SK-N-MC (cell line): ENCODE results near the gene CCT2.
A peak's percentile ranks its signal among the peaks of the same experiment; 100 is the strongest.

Experiments
- DNase-seq: peaks from one replicate; pipeline ENCODE4 v3.0.0-alpha.2; 2011; ENCODE audit warnings: low read depth, low spot score
- H3K27ac ChIP-seq: fragments of 200-600 bp; sonication (generic); 2 replicates; pipeline ENCODE4 v1.5.1; 2016; ENCODE audit warnings: mixed run types
- H3K36me3 ChIP-seq: fragments of 200-600 bp; sonication (generic); 2 replicates; pipeline ENCODE4 v1.6.1; 2017; ENCODE audit warnings: antibody characterized with exemption, low read length, mixed read lengths; ENCODE audit not compliant: insufficient read depth
- H3K4me3 ChIP-seq: fragments of 200-600 bp; sonication (generic); 2 replicates; pipeline ENCODE4 v1.5.1; 2016
- H3K9ac ChIP-seq: fragments of 200-600 bp; sonication (generic); 2 replicates; pipeline ENCODE4 v1.8.0; 2017; ENCODE audit warnings: mixed run types, mixed read lengths; ENCODE audit not compliant: insufficient read length
- H3K9me3 ChIP-seq: fragments of 200-600 bp; sonication (generic); 2 replicates; pipeline ENCODE4 v1.6.1; 2017; ENCODE audit warnings: low read depth, mild to moderate bottlenecking, antibody characterized with exemption, low read length, moderate library complexity, mixed read lengths
- EZH2 ChIP-seq: fragments of 200-600 bp; sonication (generic); IDR thresholded peaks from one replicate; pipeline ENCODE4 v1.6.1; 2017; ENCODE audit warnings: antibody characterized with exemption
- FOXP2 ChIP-seq: optimal IDR thresholded peaks from 2 replicates; pipeline ENCODE3; 2011; ENCODE audit warnings: mild to moderate bottlenecking, moderate library complexity; ENCODE audit not compliant: insufficient read depth; ENCODE audit errors: extremely low read length, control extremely low read depth
- POLR2AphosphoS5 ChIP-seq: IDR thresholded peaks from 2 replicates; pipeline ENCODE4 v1.6.1; 2012; ENCODE audit warnings: mild to moderate bottlenecking, low read depth, low read length, borderline replicate concordance

CCT2 gene

GRCh38 chr12:69619050-69619449 is 33.8 kb downstream of the CCT2 start:
- peak overlapping the region; percentile 57 for H3K27ac ChIP-seq
- H3K4me3 ChIP-seq = peak overlapping the region; percentile 17
- H3K9me3 ChIP-seq = no peaks in the 10 kb centered on the region
- no peaks in the 10 kb centered on the region for H3K36me3 ChIP-seq
- DNase-seq = peak; percentile 81
- no peak overlapping the region for H3K9ac ChIP-seq
- no peak for TF ChIP-seq EZH2
- peak; percentile 65; the same call in 1 of the 2 replicates for TF ChIP-seq POLR2AphosphoS5
- TF ChIP-seq FOXP2 = peak; percentile 35

- DNase-seq = no peak
- Histone ChIP-seq H3K4me3 (no peak overlapping the region), H3K27ac (no peak overlapping the region; the same call in 1 of the 2 replicates), H3K36me3 (no peaks in the 10 kb centered on the region), H3K9ac (no peak overlapping the region), H3K9me3 (no peaks in the 10 kb centered on the region)
- TF ChIP-seq EZH2 = no peak
- no peak for TF ChIP-seq POLR2AphosphoS5
- no peak for TF ChIP-seq FOXP2
Measured at GRCh38 chr12:69620077-69620476, 34.8 kb downstream of the CCT2 start.

GRCh38 chr12:69620921-69621320 is 35.7 kb downstream of the CCT2 start:
- TF ChIP-seq FOXP2 (no peak), EZH2 (no peak), POLR2AphosphoS5 (no peak)
- Histone ChIP-seq H3K9me3 (no peaks in the 10 kb centered on the region), H3K36me3 (no peaks in the 10 kb centered on the region), H3K27ac (no peak overlapping the region), H3K4me3 (no peak overlapping the region), H3K9ac (no peak overlapping the region)
- DNase-seq = no peak

GRCh38 chr12:69621551-69621950 is 36.3 kb downstream of the CCT2 start:
- Histone ChIP-seq H3K27ac (no peak overlapping the region), H3K9me3 (no peaks in the 10 kb centered on the region), H3K9ac (no peak overlapping the region), H3K4me3 (no peak overlapping the region), H3K36me3 (no peaks in the 10 kb centered on the region)
- no peak for TF ChIP-seq POLR2AphosphoS5
- no peak for TF ChIP-seq EZH2
- no peak for TF ChIP-seq FOXP2
- no peak for DNase-seq

GRCh38 chr12:69623970-69624369 is 38.7 kb downstream of the CCT2 start:
- Histone ChIP-seq H3K36me3 (no peaks in the 10 kb centered on the region), H3K9me3 (no peaks in the 10 kb centered on the region), H3K4me3 (no peak overlapping the region), H3K27ac (no peak overlapping the region), H3K9ac (no peak overlapping the region)
- DNase-seq = no peak
- TF ChIP-seq FOXP2 (no peak), POLR2AphosphoS5 (no peak)

- Histone ChIP-seq H3K27ac (no peak overlapping the region), H3K36me3 (no peaks in the 10 kb centered on the region), H3K9me3 (no peaks in the 10 kb centered on the region), H3K4me3 (no peak overlapping the region), H3K9ac (no peak overlapping the region)
- TF ChIP-seq POLR2AphosphoS5 = no peak
- TF ChIP-seq FOXP2 = no peak
- no peak for TF ChIP-seq EZH2
- DNase-seq = no peak
Measured at GRCh38 chr12:69627501-69627900, 42.2 kb downstream of the CCT2 start.

- H3K9ac ChIP-seq = no peak overlapping the region
- no peak overlapping the region for H3K27ac ChIP-seq
- TF ChIP-seq FOXP2 = no peak
- TF ChIP-seq EZH2 = no peak
- TF ChIP-seq POLR2AphosphoS5 = no peak
- no peak for DNase-seq
- no peak overlapping the region for H3K4me3 ChIP-seq
- no peaks in the 10 kb centered on the region for H3K9me3 ChIP-seq
- H3K36me3 ChIP-seq = no peaks in the 10 kb centered on the region
Measured at GRCh38 chr12:69630191-69630590, 44.9 kb downstream of the CCT2 start.

GRCh38 chr12:69633061-69633460 is 47.8 kb downstream of the CCT2 start:
- no peak for TF ChIP-seq FOXP2
- TF ChIP-seq POLR2AphosphoS5 = no peak
- no peak for TF ChIP-seq EZH2
- Histone ChIP-seq H3K27ac (peak overlapping the region; percentile 90), H3K36me3 (no peaks in the 10 kb centered on the region), H3K9ac (no peak overlapping the region), H3K9me3 (no peaks in the 10 kb centered on the region), H3K4me3 (no peak overlapping the region)
- no peak for DNase-seq

GRCh38 chr12:69639400-69640016 is 54.2 kb downstream of the CCT2 start:
- TF ChIP-seq EZH2 (no peak), POLR2AphosphoS5 (no peak), FOXP2 (no peak)
- no peaks in the 10 kb centered on the region for H3K9me3 ChIP-seq
- no peak for DNase-seq

More at GRCh38 chr12:69639400-69640016, 54.2 kb downstream of the CCT2 start:
- no peak overlapping the region for H3K27ac ChIP-seq
- no peak overlapping the region for H3K9ac ChIP-seq
- H3K4me3 ChIP-seq = no peak overlapping the region
- H3K36me3 ChIP-seq = no peaks in the 10 kb centered on the region
